Natural killer cell (primary cell): ENCODE data around the gene PSMA7. TPM values are rescaled to one million over a fixed set of nuclear protein-coding genes. Genes with fewer than 3 reads are reported as not detected.
A peak's percentile ranks its signal among the peaks of the same experiment; 100 is the strongest.

ENCODE experiments used
- ATAC-seq, 3 donors: fragments of 150-1000 bp in 2 of 3; fragments of 200-7000 bp in 1 of 3; cut with Tn5 transposase; 1 replicate in 1 of 3; 2 replicates in 2 of 3; pipeline ENCODE4 v1.10.0; 2021; ENCODE audit warnings: mild to moderate bottlenecking in 2 of 3, moderate library complexity in 2 of 3
- DNase-seq, 2 donors: peaks; one replicate each; pipeline versions ENCODE4 v3.0.0 to v3.0.0-alpha.2; 2013 to 2021; ENCODE audit warnings: mixed read lengths in 1 of 2
- H3K27ac ChIP-seq: one replicate; pipeline ENCODE4 v1.5.1; 2013; ENCODE audit warnings: mild to moderate bottlenecking, low read length
- H3K27me3 ChIP-seq: one replicate; pipeline ENCODE4 v1.6.1; 2013; ENCODE audit warnings: low read length; ENCODE audit not compliant: control insufficient read depth, insufficient read depth
- H3K36me3 ChIP-seq: one replicate; pipeline ENCODE4 v1.6.1; 2013; ENCODE audit warnings: low read length; ENCODE audit not compliant: control insufficient read depth, insufficient read depth
- H3K4me1 ChIP-seq: one replicate; pipeline ENCODE4 v1.6.1; 2013; ENCODE audit warnings: low read length; ENCODE audit not compliant: control insufficient read depth, insufficient read depth
- H3K4me3 ChIP-seq: one replicate; pipeline ENCODE4 v1.5.1; 2013; ENCODE audit warnings: low read length
- H3K9me3 ChIP-seq: one replicate; pipeline ENCODE4 v1.6.1; 2013; ENCODE audit warnings: low read length; ENCODE audit not compliant: control insufficient read depth, insufficient read depth
- H3K27ac Mint-ChIP-seq, 2 donors: one replicate each; pipeline ENCODE4 v1.8.0; 2022; ENCODE audit warnings: mild to moderate bottlenecking in 2 of 2, mixed read lengths in 2 of 2, moderate library complexity in 1 of 2
- H3K27me3 Mint-ChIP-seq, 2 donors: one replicate each; pipeline ENCODE4 v1.8.0; 2022; ENCODE audit warnings: low read depth in 2 of 2, mixed read lengths in 2 of 2
- H3K36me3 Mint-ChIP-seq: one replicate; pipeline ENCODE4 v1.8.0; 2022; ENCODE audit warnings: mixed read lengths
- H3K4me1 Mint-ChIP-seq, 2 donors: one replicate each; pipeline ENCODE4 v1.8.0; 2022; ENCODE audit warnings: mixed read lengths in 2 of 2
- H3K4me3 Mint-ChIP-seq: one replicate; pipeline ENCODE4 v1.8.0; 2022; ENCODE audit warnings: mild to moderate bottlenecking, moderate library complexity, mixed read lengths
- H3K9me3 Mint-ChIP-seq, 2 donors: one replicate each; pipeline ENCODE4 v1.8.0; 2022; ENCODE audit warnings: mixed read lengths in 2 of 2
- WGBS: methylation state at CpG from one replicate; pipeline ENCODE4 v1.1.7; 2013; ENCODE audit warnings: missing lambda C conversion rate; ENCODE audit not compliant: insufficient coverage; 5-methylcytosine and 5-hydroxymethylcytosine counted together
- intact Hi-C: fragments of 100-400 bp; cut with micrococcal nuclease; formaldehyde crosslinking; loops from one replicate; pipeline ENCODE4 v1.14.2; 2022
- total RNA-seq, 4 donors: library from RNA; stranded (reverse); fragments of 120-200 nt in 1 of 4; gene quantifications; one replicate each; pipeline versions ENCODE4 v1.2.3 to v1.2.4, GENCODE V29; 2013 to 2022
- TF ChIP-seq, protein P1 (sequence below): fragments of 200-600 bp; IDR thresholded peaks from one replicate; pipeline ENCODE4 v1.8.0; 2022; ENCODE audit warnings: antibody characterized with exemption

The PSMA7 gene
- total RNA-seq, 3 donors from 2014 or later (not counting 1 experiment from before 2014, with no cell fraction given), result 154 to 177 (median 168) TPM

- intact Hi-C loops, result no loop called here
- Mint-ChIP-seq H3K4me1 (peaks cover 44 to 49% of the 10 kb centered on the region in 2 donors), H3K27me3 (no peaks in the 10 kb centered on the region), H3K36me3 (peaks cover 9% of the 10 kb centered on the region), H3K9me3 (no peaks in the 10 kb centered on the region), H3K4me3 (no peak overlapping the region), H3K27ac (peak overlapping the region in 1 of 2 donors; percentile 76)
- H3K36me3 ChIP-seq, result peaks cover 61% of the 10 kb centered on the region
- no peaks in the 10 kb centered on the region for H3K9me3 ChIP-seq
- H3K4me1 ChIP-seq, result peaks cover 19% of the 10 kb centered on the region
- DNase-seq, result no peak
- H3K27me3 ChIP-seq, result no peaks in the 10 kb centered on the region
- H3K27ac ChIP-seq, result no peak overlapping the region
- ATAC-seq, result no peak
- TF ChIP-seq, protein P1, sequence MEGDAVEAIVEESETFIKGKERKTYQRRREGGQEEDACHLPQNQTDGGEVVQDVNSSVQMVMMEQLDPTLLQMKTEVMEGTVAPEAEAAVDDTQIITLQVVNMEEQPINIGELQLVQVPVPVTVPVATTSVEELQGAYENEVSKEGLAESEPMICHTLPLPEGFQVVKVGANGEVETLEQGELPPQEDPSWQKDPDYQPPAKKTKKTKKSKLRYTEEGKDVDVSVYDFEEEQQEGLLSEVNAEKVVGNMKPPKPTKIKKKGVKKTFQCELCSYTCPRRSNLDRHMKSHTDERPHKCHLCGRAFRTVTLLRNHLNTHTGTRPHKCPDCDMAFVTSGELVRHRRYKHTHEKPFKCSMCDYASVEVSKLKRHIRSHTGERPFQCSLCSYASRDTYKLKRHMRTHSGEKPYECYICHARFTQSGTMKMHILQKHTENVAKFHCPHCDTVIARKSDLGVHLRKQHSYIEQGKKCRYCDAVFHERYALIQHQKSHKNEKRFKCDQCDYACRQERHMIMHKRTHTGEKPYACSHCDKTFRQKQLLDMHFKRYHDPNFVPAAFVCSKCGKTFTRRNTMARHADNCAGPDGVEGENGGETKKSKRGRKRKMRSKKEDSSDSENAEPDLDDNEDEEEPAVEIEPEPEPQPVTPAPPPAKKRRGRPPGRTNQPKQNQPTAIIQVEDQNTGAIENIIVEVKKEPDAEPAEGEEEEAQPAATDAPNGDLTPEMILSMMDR, result no peak
- H3K4me3 ChIP-seq, result no peak overlapping the region
- whole genome bisulfite sequencing, result 97% methylated on average over 10 of the region's 10 CpGs
Measured at GRCh38 chr20:62138912-62139311, 4.3 kb downstream of the PSMA7 start.

GRCh38 chr20:62138204-62138543 lies 5.0 kb downstream of the PSMA7 start:
- no peaks in the 10 kb centered on the region for H3K9me3 Mint-ChIP-seq
- intact Hi-C loops, result no loop called here
- peak overlapping the region; percentile 10 for H3K4me3 Mint-ChIP-seq
- H3K4me1 ChIP-seq, result peaks cover 25% of the 10 kb centered on the region
- H3K36me3 Mint-ChIP-seq, result peaks cover 9% of the 10 kb centered on the region
- ATAC-seq (no peak), DNase-seq (no peak)
- no peaks in the 10 kb centered on the region for H3K27me3 Mint-ChIP-seq
- peaks cover 66% of the 10 kb centered on the region for H3K36me3 ChIP-seq
- H3K27me3 ChIP-seq, result no peaks in the 10 kb centered on the region
- peak overlapping the region; percentile 47 to 76 for H3K27ac Mint-ChIP-seq
- 86% methylated on average over 11 of the region's 11 CpGs for WGBS
- peaks cover 44 to 49% of the 10 kb centered on the region in 2 donors for H3K4me1 Mint-ChIP-seq
- H3K27ac ChIP-seq, result no peak overlapping the region
- no peak overlapping the region for H3K4me3 ChIP-seq
- TF ChIP-seq, protein P1, result no peak
- H3K9me3 ChIP-seq, result no peaks in the 10 kb centered on the region

- Histone ChIP-seq H3K27ac (no peak overlapping the region), H3K4me3 (no peak overlapping the region), H3K9me3 (no peaks in the 10 kb centered on the region), H3K4me1 (peaks cover 30% of the 10 kb centered on the region), H3K27me3 (no peaks in the 10 kb centered on the region), H3K36me3 (peaks cover 71% of the 10 kb centered on the region)
- Mint-ChIP-seq H3K9me3 (no peaks in the 10 kb centered on the region), H3K4me3 (peak overlapping the region; percentile 10), H3K4me1 (peaks cover 44 to 49% of the 10 kb centered on the region in 2 donors), H3K27me3 (no peaks in the 10 kb centered on the region), H3K36me3 (peaks cover 9% of the 10 kb centered on the region), H3K27ac (peak overlapping the region; percentile 47 to 76)
- WGBS, result 96% methylated on average over 8 of the region's 8 CpGs
- TF ChIP-seq, protein P1, result no peak
- intact Hi-C loops, result loop anchor here (2.0 kb wide), 2 partner anchors 15 to 127 kb away; partner anchors contain the start of gene LSM14B
- ATAC-seq (no peak), DNase-seq (no peak)
Measured at GRCh38 chr20:62137478-62138203, 5.6 kb downstream of the PSMA7 start.

- 74% methylated on average over 6 of the region's 6 CpGs for WGBS
- ATAC-seq, result no peak
- intact Hi-C loops, result loop anchor here (2.0 kb wide), 2 partner anchors 14 to 126 kb away; partner anchors contain the start of gene LSM14B
Measured at GRCh38 chr20:62137092-62137384, 6.2 kb downstream of the PSMA7 start.

More at GRCh38 chr20:62137092-62137384, 6.2 kb downstream of the PSMA7 start:
- TF ChIP-seq, protein P1, result no peak
- no peak overlapping the region for H3K27ac ChIP-seq
- H3K4me3 Mint-ChIP-seq, result no peak overlapping the region
- DNase-seq, result no peak
- H3K4me1 Mint-ChIP-seq, result peaks cover 46 to 52% of the 10 kb centered on the region in 2 donors
- H3K9me3 Mint-ChIP-seq, result no peaks in the 10 kb centered on the region
- no peak overlapping the region for H3K4me3 ChIP-seq
- no peaks in the 10 kb centered on the region for H3K9me3 ChIP-seq
- peaks cover 14% of the 10 kb centered on the region for H3K36me3 Mint-ChIP-seq
- H3K4me1 ChIP-seq, result peaks cover 26% of the 10 kb centered on the region
- H3K27me3 ChIP-seq, result no peaks in the 10 kb centered on the region
- no peaks in the 10 kb centered on the region for H3K27me3 Mint-ChIP-seq
- peak overlapping the region; percentile 51 to 76 for H3K27ac Mint-ChIP-seq
- H3K36me3 ChIP-seq, result peaks cover 76% of the 10 kb centered on the region
